Measurements from ENCODE around the gene TCF23.
"Not testable (repeated sequence)": the region's sequence is repeated elsewhere in the genome, so short reads cannot be mapped to it uniquely, and the experiment has no call there.

Gene TCF23

GRCh38 chr2:27148801-27149439 is at the start of gene TCF23:
Gene TCF23 (plus strand): TSS chr2:27149004. CDS start chr2:27149134, 130 bp downstream.
- no peak for DNase-seq

DNA sequence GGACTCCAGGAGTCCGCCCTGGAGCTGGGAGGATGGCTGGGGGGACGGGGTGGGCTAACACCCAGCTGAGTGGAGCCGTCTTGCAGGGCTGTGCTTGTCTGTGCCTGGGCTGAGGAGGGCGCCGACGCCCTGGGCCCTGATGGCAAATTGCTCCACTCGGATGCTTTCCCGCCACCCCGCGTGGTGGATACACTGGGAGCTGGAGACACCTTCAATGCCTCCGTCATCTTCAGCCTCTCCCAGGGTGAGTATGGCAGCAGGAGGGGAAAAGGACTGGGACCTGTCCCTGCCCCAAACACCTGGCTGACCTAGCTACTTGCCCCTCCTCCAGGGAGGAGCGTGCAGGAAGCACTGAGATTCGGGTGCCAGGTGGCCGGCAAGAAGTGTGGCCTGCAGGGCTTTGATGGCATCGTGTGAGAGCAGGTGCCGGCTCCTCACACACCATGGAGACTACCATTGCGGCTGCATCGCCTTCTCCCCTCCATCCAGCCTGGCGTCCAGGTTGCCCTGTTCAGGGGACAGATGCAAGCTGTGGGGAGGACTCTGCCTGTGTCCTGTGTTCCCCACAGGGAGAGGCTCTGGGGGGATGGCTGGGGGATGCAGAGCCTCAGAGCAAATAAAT is 49.4 kb upstream of the TCF23 start:
- DNase-seq: no peak

- no peak for DNase-seq
These were observed 48.8 kb upstream of the TCF23 start for GRCh38 chr2:27100036-27100435.

DNA sequence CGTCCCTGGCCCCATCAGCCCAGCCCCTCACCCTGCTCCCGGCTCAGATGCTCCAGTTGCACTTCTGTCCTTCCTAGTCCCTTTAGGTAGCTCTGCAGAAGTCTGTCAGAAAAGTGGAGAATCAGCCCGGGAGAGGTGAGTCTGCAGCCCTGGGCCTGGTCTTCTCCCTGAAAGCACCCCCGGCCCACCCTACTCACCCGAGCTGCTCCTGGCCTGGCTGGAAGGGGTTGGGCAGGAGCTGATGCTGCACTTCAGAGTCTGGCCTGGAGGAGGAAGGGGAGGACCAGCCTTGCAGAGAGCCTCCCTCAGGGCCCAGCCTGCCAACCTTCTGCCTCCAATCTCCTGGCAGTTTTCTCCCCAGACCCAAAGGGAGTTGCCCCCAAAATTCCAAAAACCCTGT is 46.5 kb upstream of the TCF23 start:
- DNase-seq: no peak

DNA sequence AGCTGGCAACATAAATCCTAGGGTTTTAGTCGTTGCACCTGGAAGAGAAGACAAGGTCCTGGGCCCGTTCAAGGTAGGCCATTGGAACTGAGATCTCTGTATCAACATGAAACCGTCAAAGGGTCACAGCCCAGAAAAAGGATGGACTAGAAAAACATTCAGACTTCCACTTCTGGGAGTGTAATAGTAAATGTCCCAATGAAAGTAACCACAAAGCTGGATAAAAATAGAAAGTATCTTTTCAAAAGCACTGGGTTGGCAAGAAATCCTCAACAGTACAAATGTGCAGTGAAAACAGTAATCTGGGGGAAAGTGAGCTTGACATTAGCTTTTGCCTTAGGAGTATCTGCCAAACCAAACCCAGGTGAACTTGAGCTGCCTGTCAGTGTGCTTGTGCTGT is 42.8 kb upstream of the TCF23 start:
- no peak for DNase-seq

DNA sequence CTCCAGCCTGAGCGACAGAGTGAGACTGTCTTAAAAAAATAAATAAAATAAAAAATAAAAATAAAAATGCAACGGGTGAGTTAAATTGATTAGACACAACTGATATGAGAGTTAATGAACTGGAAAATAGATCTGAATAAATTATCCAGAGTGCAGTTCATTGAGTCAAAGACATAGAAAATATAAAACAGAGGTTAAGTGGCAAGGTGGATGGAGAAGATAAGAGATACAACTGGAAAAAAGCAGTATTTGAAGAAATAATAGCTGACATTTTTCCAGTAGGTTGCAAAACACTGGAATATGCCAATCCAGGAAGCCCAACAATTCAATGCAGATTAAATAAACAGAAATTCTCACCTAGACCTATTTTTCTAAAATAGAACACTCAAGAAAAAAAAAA is 40.6 kb upstream of the TCF23 start:
- no peak for DNase-seq

GRCh38 chr2:27109083-27109482 is 39.7 kb upstream of the TCF23 start:
- DNase-seq: no peak

GRCh38 chr2:27110603-27111352 is 38.0 kb upstream of the TCF23 start:
- DNase-seq: not testable (repeated sequence)

- not testable (repeated sequence) for DNase-seq
These were observed 37.3 kb upstream of the TCF23 start for GRCh38 chr2:27111392-27112078.

GRCh38 chr2:27115519-27115918 is 33.3 kb upstream of the TCF23 start:
- DNase-seq: no peak

DNA sequence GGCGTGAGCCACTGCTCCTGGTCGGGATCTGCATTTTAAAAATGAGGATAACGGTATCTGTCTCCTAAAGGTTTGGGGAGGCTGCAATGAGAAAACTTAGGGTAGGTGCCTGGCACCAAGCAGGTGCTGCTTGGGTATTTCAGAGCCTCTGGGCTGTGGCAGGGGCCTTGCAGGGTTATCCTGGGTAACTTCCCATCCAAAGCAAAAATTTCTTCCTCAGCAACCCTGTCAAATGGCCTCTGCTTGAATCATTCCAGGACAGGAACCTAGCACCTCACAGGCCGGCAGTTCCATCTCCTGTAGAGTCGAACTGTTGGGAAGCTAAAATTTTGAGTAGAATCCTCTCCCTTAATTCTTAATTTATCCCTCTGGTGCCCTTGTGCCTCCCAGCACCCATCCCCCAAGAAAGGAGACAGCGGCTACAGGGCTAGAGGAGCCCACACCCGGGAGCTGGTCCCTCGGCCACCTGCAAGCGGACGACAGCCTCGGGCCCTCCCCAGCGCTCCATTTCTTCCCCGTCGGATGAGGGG is 30.7 kb upstream of the TCF23 start:
- peak; percentile 39 for DNase-seq

GRCh38 chr2:27118525-27119329 is 30.1 kb upstream of the TCF23 start, which contains the start of gene CGREF1:
Gene CGREF1 (minus strand): TSS chr2:27119128. CDS start chr2:27104366, 14,762 bp downstream.
- DNase-seq: peak; percentile 51

DNA sequence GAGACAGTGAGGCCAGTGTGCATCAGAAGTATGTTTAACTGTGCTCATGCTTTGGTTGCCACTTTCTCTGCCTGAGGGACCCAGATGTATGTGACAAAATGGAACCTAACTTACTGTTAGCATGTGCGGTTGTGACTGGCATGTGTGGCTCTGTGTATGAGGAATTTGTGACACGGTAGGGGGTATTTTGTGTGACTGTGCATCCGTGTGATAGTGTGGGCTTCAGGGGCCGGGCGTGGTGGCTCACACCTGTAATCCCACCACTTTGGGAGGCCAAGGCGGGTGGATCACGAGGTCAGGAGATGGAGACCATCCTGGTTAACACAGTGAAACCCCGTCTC is 29.5 kb upstream of the TCF23 start:
- DNase-seq: peak; percentile 39

DNA sequence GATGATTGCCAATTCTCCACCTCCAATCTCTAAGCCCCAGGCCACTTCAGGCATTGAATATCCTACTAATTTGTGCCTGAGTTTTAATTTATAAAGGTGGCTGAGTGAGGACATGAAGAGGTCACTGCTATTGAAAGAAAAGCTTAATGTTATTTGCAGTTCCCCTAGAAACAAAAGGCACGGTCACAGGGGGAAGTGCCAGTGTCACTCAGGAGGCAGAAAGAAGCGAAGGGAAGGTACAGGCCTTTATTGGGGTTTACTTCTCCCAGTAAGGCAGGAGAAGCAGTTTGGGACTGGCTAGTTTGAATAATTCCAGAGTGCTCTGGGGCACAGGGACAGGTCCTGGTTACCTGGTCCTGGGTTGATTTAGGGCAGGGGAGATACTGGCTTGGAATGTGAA is 26.9 kb upstream of the TCF23 start:
- no peak for DNase-seq

DNA sequence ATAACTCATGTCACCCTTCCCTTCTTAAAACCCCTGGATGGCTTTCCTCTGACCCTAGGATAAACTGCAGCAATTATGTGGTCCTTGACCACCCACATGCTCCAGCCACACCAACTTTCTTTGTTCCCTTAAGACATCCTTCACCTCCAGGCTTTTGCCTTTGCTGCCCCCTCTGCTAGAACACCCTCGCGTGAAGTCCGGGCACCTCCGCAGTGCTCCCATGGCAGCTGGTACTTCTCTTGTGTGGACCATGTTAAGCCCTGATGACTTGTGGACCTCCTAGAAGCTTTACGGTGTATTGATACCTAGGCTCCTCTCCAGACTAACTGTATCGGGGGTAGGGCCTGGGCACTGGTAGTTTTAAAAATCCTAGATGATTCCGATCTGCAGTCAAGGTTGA is 26.0 kb upstream of the TCF23 start:
- DNase-seq: no peak

DNA sequence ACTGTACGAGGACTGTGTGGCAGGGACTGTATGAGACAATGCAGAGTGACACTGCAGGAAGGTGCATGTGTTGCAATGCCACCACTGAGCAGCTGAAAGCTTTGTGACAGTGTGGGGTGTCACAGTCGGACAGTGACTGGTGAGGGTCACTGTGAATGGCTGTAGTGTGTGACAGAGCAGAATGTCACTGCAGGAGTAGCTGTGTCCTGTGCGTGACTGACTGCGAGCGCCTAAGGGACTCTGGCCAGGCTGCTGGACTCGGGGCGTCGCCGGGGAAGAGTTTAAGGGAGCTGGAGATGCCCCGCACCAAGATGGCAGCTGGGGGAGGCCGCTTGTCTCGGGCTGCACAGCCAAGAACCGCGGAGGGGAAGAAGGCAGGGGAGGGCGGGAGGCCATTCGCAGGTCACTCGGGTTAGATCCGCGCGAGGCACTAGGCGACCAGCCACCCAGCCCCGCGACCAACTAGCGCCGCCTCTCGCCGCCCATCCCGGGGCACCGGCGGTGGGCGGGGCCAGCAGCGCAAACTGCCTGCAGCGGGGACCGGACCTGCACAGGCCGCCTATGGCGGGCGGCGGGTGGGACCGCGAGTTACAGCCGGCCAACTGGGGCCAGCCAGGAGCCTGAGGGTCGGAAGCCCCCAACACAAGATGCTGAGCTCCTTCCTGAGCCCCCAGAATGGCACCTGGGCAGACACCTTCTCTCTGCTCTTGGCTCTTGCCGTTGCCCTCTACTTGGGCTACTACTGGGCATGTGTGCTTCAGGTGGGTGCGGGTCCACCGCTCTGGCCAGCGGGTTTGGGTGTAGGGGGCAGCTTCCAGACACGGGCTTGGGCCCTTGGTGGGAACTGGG is 25.3 kb upstream of the TCF23 start, which contains the start of gene ABHD1:
TSS of gene ABHD1 (plus strand) at position 514 of the 849 bp plus-strand sequence. CDS start at position 648, 134 bp downstream.
- DNase-seq: peak; percentile 56

GRCh38 chr2:27125104-27125503 is 23.7 kb upstream of the TCF23 start:
- no peak for DNase-seq

DNA sequence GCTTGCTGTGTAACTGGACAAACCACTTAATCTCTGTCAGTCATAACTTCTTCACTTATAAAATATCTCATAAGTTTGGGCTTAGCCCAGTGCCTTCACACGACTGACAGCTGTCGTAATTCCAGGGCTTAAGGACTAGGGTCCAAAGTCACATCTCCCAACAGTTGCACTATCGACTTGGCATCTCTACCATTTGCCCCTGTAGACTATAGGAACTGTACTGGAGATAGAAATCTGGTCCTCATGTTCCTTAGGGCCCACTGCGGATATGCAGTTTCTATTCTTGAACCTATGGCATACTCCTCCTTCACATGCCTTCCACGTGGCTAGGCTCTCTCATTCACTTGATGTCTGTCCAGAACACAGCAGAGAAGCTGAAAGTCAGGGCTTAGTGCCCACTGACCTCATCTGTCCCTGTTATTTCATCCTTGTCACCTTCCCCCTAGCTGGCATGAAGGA is 22.5 kb upstream of the TCF23 start:
- no peak for DNase-seq

- no peak for DNase-seq
These were observed 20.7 kb upstream of the TCF23 start for GRCh38 chr2:27127883-27128667.
